IMR-90 (cell line): ENCODE results near the gene LIMK2. TPM values are rescaled to one million over a fixed set of nuclear protein-coding genes. Genes with fewer than 3 reads are reported as not detected.

Experiments used
- ATAC-seq: fragments of 200-7000 bp; cut with Tn5 transposase; 2 replicates; pipeline ENCODE4 v1.9.1; 2020; ENCODE audit warnings: low read depth, mild to moderate bottlenecking, moderate library complexity
- BruUV-seq: library from RNA; stranded (reverse); fragments of 400-500 nt; replicated peaks from 2 replicates; lab custom pipeline; 2021; lab: Mats Ljungman, UMichigan
- CTCF ChIA-PET: fragments of 300-600 bp; formaldehyde crosslinking; extraction: SDS; loops from one replicate; lab custom pipeline; 2021; ENCODE audit warnings: antibody characterized with exemption; lab: Yijun Ruan, JAX
- POLR2A ChIA-PET: fragments of 300-600 bp; sonication (Branson Sonifier 250); formaldehyde crosslinking; loops from one replicate; lab custom pipeline; 2022; ENCODE audit warnings: antibody characterized with exemption; ENCODE audit not compliant: unreplicated experiment; lab: Charles Lee
- DNase-seq: peaks from one replicate; pipeline ENCODE4 v3.0.0; 2013
- H2AFZ ChIP-seq: replicated peaks from 2 replicates; pipeline ENCODE3; 2013; ENCODE audit warnings: low read length, mild to moderate bottlenecking; ENCODE audit not compliant: poor library complexity
- H2AK5ac ChIP-seq: 2 replicates; pipeline ENCODE4 v1.6.1; 2013; ENCODE audit warnings: low read depth, low read length, inconsistent platforms
- H2AK9ac ChIP-seq: replicated peaks from 2 replicates; pipeline ENCODE3; 2013; ENCODE audit warnings: mild to moderate bottlenecking, low read depth, low read length, moderate library complexity; ENCODE audit not compliant: poor library complexity
- H2BK120ac ChIP-seq: 2 replicates; pipeline ENCODE4 v1.6.1; 2013; ENCODE audit warnings: low read depth, low read length, inconsistent platforms
- H2BK15ac ChIP-seq: 3 replicates; pipeline ENCODE4 v1.6.1; 2013; ENCODE audit warnings: low read depth, low read length, inconsistent platforms
- H2BK20ac ChIP-seq: 2 replicates; pipeline ENCODE4 v1.6.1; 2013; ENCODE audit warnings: low read depth, mild to moderate bottlenecking, inconsistent platforms, low read length, moderate library complexity
- H2BK5ac ChIP-seq: 2 replicates; pipeline ENCODE4 v1.6.1; 2013; ENCODE audit warnings: mild to moderate bottlenecking, low read depth, low read length, inconsistent platforms; ENCODE audit not compliant: poor library complexity, severe bottlenecking
- H3K14ac ChIP-seq: replicated peaks from 2 replicates; pipeline ENCODE4 v1.6.1; 2013; ENCODE audit warnings: low read depth, low read length, inconsistent platforms
- H3K18ac ChIP-seq: 2 replicates; pipeline ENCODE4 v1.6.1; 2013; ENCODE audit warnings: low read depth, low read length, control low read depth
- H3K23ac ChIP-seq: 2 replicates; pipeline ENCODE4 v1.6.1; 2013; ENCODE audit warnings: low read depth, low read length, inconsistent platforms
- H3K27ac ChIP-seq: 2 replicates; pipeline ENCODE4 v1.5.1; 2013; ENCODE audit warnings: mild to moderate bottlenecking, control low read depth, low read length; ENCODE audit not compliant: insufficient read depth
- H3K27me3 ChIP-seq: 2 replicates; pipeline ENCODE4 v1.6.1; 2013; ENCODE audit warnings: low read length; ENCODE audit not compliant: control insufficient read depth, insufficient read depth
- H3K36me3 ChIP-seq: 2 replicates; pipeline ENCODE4 v1.6.1; 2013; ENCODE audit warnings: low read length, mixed read lengths; ENCODE audit not compliant: control insufficient read depth, insufficient read depth
- H3K4ac ChIP-seq: 2 replicates; pipeline ENCODE4 v1.6.1; 2013; ENCODE audit warnings: low read depth, low read length, inconsistent platforms
- H3K4me1 ChIP-seq: 2 replicates; pipeline ENCODE4 v1.6.1; 2013; ENCODE audit warnings: low read length, mixed read lengths; ENCODE audit not compliant: control insufficient read depth, insufficient read depth
- H3K4me2 ChIP-seq: 2 replicates; pipeline ENCODE4 v1.6.1; 2013; ENCODE audit warnings: low read depth, mild to moderate bottlenecking, control low read depth, low read length, moderate library complexity
- H3K4me3 ChIP-seq: 2 replicates; pipeline ENCODE4 v1.5.1; 2013; ENCODE audit warnings: low read depth, mild to moderate bottlenecking, control low read depth, low read length, moderate library complexity; ENCODE audit not compliant: insufficient read depth
- H3K56ac ChIP-seq: 2 replicates; pipeline ENCODE4 v1.6.1; 2013; ENCODE audit warnings: low read length, inconsistent platforms; ENCODE audit not compliant: insufficient read depth; ENCODE audit errors: extremely low read depth
- H3K79me1 ChIP-seq, 2 experiments: 2 replicates each; pipeline ENCODE4 v1.6.1; 2013; ENCODE audit warnings: low read length in 2 of 2, inconsistent platforms in 1 of 2, low read depth in 1 of 2
- H3K9ac ChIP-seq: 2 replicates; pipeline ENCODE4 v1.6.1; 2013; ENCODE audit warnings: low read depth, low read length, control low read depth
- H3K9me1 ChIP-seq: 2 replicates; pipeline ENCODE4 v1.6.1; 2013; ENCODE audit warnings: low read length, inconsistent platforms; ENCODE audit not compliant: insufficient read depth
- H3K9me3 ChIP-seq: 2 replicates; pipeline ENCODE4 v1.6.1; 2013; ENCODE audit warnings: low read length; ENCODE audit not compliant: control insufficient read depth, insufficient read depth
- H4K20me1 ChIP-seq: 2 replicates; pipeline ENCODE4 v1.6.1; 2013; ENCODE audit warnings: low read length, inconsistent platforms; ENCODE audit not compliant: insufficient read depth
- H4K5ac ChIP-seq: 2 replicates; pipeline ENCODE4 v1.6.1; 2013; ENCODE audit warnings: mild to moderate bottlenecking, low read depth, low read length, control low read depth
- H4K8ac ChIP-seq, 2 experiments: 2 replicates each; pipeline ENCODE4 v1.6.1; 2013; ENCODE audit warnings: low read depth in 2 of 2, low read length in 2 of 2, control low read depth in 1 of 2, inconsistent platforms in 1 of 2
- H4K91ac ChIP-seq: 2 replicates; pipeline ENCODE4 v1.6.1; 2013; ENCODE audit warnings: low read depth, low read length, inconsistent platforms; ENCODE audit not compliant: insufficient read depth
- BHLHE40 ChIP-seq: fragments of 150-350 bp; IDR thresholded peaks from 2 replicates; pipeline ENCODE4 v1.6.1; 2016; ENCODE audit warnings: mild to moderate bottlenecking, low read depth, low read length
- CEBPB ChIP-seq: IDR thresholded peaks from 2 replicates; pipeline ENCODE4 v1.6.1; 2012; ENCODE audit warnings: low read depth, low read length, improper control_type of control experiment
- CHD1 ChIP-seq: IDR thresholded peaks from 2 replicates; pipeline ENCODE4 v1.6.1; 2012; ENCODE audit warnings: low read depth, low read length, improper control_type of control experiment
- ELK1 ChIP-seq: fragments of 150-350 bp; IDR thresholded peaks from 2 replicates; pipeline ENCODE4 v1.6.1; 2016; ENCODE audit warnings: low read depth, mild to moderate bottlenecking, low read length, moderate library complexity, borderline replicate concordance
- FOS ChIP-seq: fragments of 150-350 bp; IDR thresholded peaks from 2 replicates; pipeline ENCODE4 v1.6.1; 2016; ENCODE audit warnings: low read depth, low read length
- MAFK ChIP-seq: IDR thresholded peaks from 2 replicates; pipeline ENCODE4 v1.6.1; 2012; ENCODE audit warnings: low read depth, low read length, improper control_type of control experiment
- MAZ ChIP-seq: IDR thresholded peaks from 2 replicates; pipeline ENCODE4 v1.6.1; 2012; ENCODE audit warnings: low read depth, mild to moderate bottlenecking, low read length, improper control_type of control experiment, moderate library complexity, borderline replicate concordance
- MXI1 ChIP-seq: IDR thresholded peaks from 2 replicates; pipeline ENCODE4 v1.6.1; 2012; ENCODE audit warnings: low read depth, mild to moderate bottlenecking, low read length, moderate library complexity, borderline replicate concordance
- NFE2L2 ChIP-seq: fragments of 150-350 bp; IDR thresholded peaks from 2 replicates; pipeline ENCODE4 v1.6.1; 2016; ENCODE audit warnings: low read depth, mild to moderate bottlenecking, low read length
- POLR2A ChIP-seq: IDR thresholded peaks from 2 replicates; pipeline ENCODE4 v1.6.1; 2012; ENCODE audit warnings: mild to moderate bottlenecking, low read depth, low read length
- RAD21 ChIP-seq: IDR thresholded peaks from 2 replicates; pipeline ENCODE4 v1.6.1; 2012; ENCODE audit warnings: low read length, improper control_type of control experiment
- RCOR1 ChIP-seq: IDR thresholded peaks from 2 replicates; pipeline ENCODE4 v1.6.1; 2012; ENCODE audit warnings: mild to moderate bottlenecking, low read length, improper control_type of control experiment; ENCODE audit not compliant: insufficient replicate concordance
- RFX5 ChIP-seq: IDR thresholded peaks from 2 replicates; pipeline ENCODE4 v1.8.0; 2012; ENCODE audit warnings: low read depth, mild to moderate bottlenecking, low read length, moderate library complexity
- SMC3 ChIP-seq: fragments of 150-350 bp; IDR thresholded peaks from 2 replicates; pipeline ENCODE4 v1.6.1; 2016; ENCODE audit warnings: low read depth, mild to moderate bottlenecking, antibody characterized with exemption, low read length, moderate library complexity
- USF2 ChIP-seq: fragments of 150-350 bp; IDR thresholded peaks from 2 replicates; pipeline ENCODE4 v1.6.1; 2017; ENCODE audit warnings: mild to moderate bottlenecking, antibody characterized with exemption, low read length, low read depth
- dilution Hi-C: fragments of 300-500 bp; cut with HindIII; formaldehyde crosslinking; loops from one replicate; pipeline ENCODE4 v1.14.3; 2018; ENCODE audit warnings: low sequenced_read_pairs; ENCODE audit not compliant: unreplicated experiment
- in situ Hi-C: fragments of 300-500 bp; cut with MboI; formaldehyde crosslinking; loops from 3 replicates; pipeline ENCODE4 v1.14.3; 2019; ENCODE audit warnings: low sequenced_read_pairs, inconsistent platforms, mixed read lengths
- intact Hi-C: fragments of 100-400 bp; cut with micrococcal nuclease; formaldehyde crosslinking; loops from 2 replicates; pipeline ENCODE4 v1.10.0; 2022
- polyA plus RNA-seq, 3 experiments: library from polyadenylated mRNA; depleted of rRNA; stranded (reverse); fragments of >200 nt; gene quantifications; 2 replicates each; pipeline ENCODE4 v1.2.3, GENCODE V29; 2012; ENCODE audit warnings: low replicate concordance in 1 of 3
- total RNA-seq: library from RNA; depleted of rRNA; stranded (reverse); fragments of >200 nt; gene quantifications from 2 replicates; pipeline ENCODE4 v1.2.3, GENCODE V29; 2012
- TF ChIP-seq, protein P1 (sequence below): conservative IDR thresholded peaks from 2 replicates; pipeline ENCODE4 v1.5.1; 2012; ENCODE audit warnings: mild to moderate bottlenecking, low read depth, low read length, improper control_type of control experiment

The LIMK2 gene
- total and polyA plus RNA-seq, 2 of the 4 experiments (the other 2 are of a cell fraction), result 14.5 to 31.9 TPM

DNA sequence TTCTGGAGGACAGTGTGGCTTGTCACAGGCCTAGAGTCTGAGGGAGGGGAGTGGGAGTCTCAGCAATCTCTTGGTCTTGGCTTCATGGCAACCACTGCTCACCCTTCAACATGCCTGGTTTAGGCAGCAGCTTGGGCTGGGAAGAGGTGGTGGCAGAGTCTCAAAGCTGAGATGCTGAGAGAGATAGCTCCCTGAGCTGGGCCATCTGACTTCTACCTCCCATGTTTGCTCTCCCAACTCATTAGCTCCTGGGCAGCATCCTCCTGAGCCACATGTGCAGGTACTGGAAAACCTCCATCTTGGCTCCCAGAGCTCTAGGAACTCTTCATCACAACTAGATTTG is 67.2 kb downstream of the LIMK2 start:
- intact Hi-C loops, result no loop called here
- CTCF ChIA-PET, result no interaction called here

More for the DNA sequence above, 67.2 kb downstream of the LIMK2 start:
- no peak overlapping the region for H4K8ac ChIP-seq
- DNase-seq (no peak), ATAC-seq (no peak)
- in situ Hi-C loops, result no loop called here
- no peaks in the 10 kb centered on the region for H3K4me1 ChIP-seq
- H3K9ac ChIP-seq, result no peak overlapping the region
- H4K91ac ChIP-seq, result no peak overlapping the region
- H3K14ac ChIP-seq, result no peak overlapping the region
- dilution Hi-C loops, result no loop called here
- no peak overlapping the region for H4K5ac ChIP-seq
- no peak overlapping the region for H3K56ac ChIP-seq
- BruUV-seq, result no TSS peak
- H2AK5ac ChIP-seq, result no peak overlapping the region
- no peak overlapping the region for H2AK9ac ChIP-seq
- peaks cover 7% of the 10 kb centered on the region; the same call in 1 of the 2 replicates for H4K20me1 ChIP-seq
- no peak overlapping the region for H2BK15ac ChIP-seq
- no peak overlapping the region for H2BK20ac ChIP-seq
- no peaks in the 10 kb centered on the region for H3K79me1 ChIP-seq
- no peak overlapping the region for H3K4ac ChIP-seq
- H3K9me1 ChIP-seq, result no peaks in the 10 kb centered on the region; the same call in 1 of the 2 replicates
- peaks cover 49% of the 10 kb centered on the region for H3K36me3 ChIP-seq
- H3K23ac ChIP-seq, result no peak overlapping the region
- TF ChIP-seq MAZ, result no peak
- no peak for TF ChIP-seq ELK1
- TF ChIP-seq CHD1, result no peak
- no peak for TF ChIP-seq CEBPB
- no peak for TF ChIP-seq NFE2L2
- no peak for TF ChIP-seq MXI1
- no peak for TF ChIP-seq RFX5
- no peak for TF ChIP-seq USF2
- no peak for TF ChIP-seq BHLHE40
- TF ChIP-seq, protein P1, sequence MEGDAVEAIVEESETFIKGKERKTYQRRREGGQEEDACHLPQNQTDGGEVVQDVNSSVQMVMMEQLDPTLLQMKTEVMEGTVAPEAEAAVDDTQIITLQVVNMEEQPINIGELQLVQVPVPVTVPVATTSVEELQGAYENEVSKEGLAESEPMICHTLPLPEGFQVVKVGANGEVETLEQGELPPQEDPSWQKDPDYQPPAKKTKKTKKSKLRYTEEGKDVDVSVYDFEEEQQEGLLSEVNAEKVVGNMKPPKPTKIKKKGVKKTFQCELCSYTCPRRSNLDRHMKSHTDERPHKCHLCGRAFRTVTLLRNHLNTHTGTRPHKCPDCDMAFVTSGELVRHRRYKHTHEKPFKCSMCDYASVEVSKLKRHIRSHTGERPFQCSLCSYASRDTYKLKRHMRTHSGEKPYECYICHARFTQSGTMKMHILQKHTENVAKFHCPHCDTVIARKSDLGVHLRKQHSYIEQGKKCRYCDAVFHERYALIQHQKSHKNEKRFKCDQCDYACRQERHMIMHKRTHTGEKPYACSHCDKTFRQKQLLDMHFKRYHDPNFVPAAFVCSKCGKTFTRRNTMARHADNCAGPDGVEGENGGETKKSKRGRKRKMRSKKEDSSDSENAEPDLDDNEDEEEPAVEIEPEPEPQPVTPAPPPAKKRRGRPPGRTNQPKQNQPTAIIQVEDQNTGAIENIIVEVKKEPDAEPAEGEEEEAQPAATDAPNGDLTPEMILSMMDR, result no peak
- no peak for TF ChIP-seq MAFK
- TF ChIP-seq RCOR1, result no peak
- TF ChIP-seq POLR2A, result no peak
- TF ChIP-seq SMC3, result no peak
- TF ChIP-seq RAD21, result no peak
- no peak for TF ChIP-seq FOS
- H3K4me2 ChIP-seq, result no peak overlapping the region
- H3K9me3 ChIP-seq, result no peaks in the 10 kb centered on the region
- H3K27ac ChIP-seq, result no peak overlapping the region
- H2BK120ac ChIP-seq, result no peak overlapping the region
- no peak overlapping the region for H3K18ac ChIP-seq
- no peak overlapping the region for H3K4me3 ChIP-seq
- POLR2A ChIA-PET, result no interaction called here
- no peak overlapping the region for H2AFZ ChIP-seq
- no peak overlapping the region for H2BK5ac ChIP-seq
- no peaks in the 10 kb centered on the region for H3K27me3 ChIP-seq
